Measurements from ENCODE around the gene RPS19BP1.

Gene RPS19BP1

GRCh38 chr22:39559456-39560105 is 27.0 kb upstream of the RPS19BP1 start:
- DNase-seq (ENCODE audit: low read depth, low spot score) = no peak

- DNase-seq (ENCODE audit: low read depth, low spot score) = no peak
These were observed 26.4 kb upstream of the RPS19BP1 start for GRCh38 chr22:39558950-39559349.

- DNase-seq (ENCODE audit: low read depth, low spot score) = no peak
These were observed 25.7 kb upstream of the RPS19BP1 start for GRCh38 chr22:39558254-39558727.

GRCh38 chr22:39556970-39557841 is 24.7 kb upstream of the RPS19BP1 start:
- no peak for DNase-seq (ENCODE audit: low read depth, low spot score)

- no peak for DNase-seq (ENCODE audit: low read depth, low spot score)
These were observed 21.6 kb upstream of the RPS19BP1 start for GRCh38 chr22:39554151-39554550.

- no peak for DNase-seq (ENCODE audit: low read depth, low spot score)
These were observed 20.9 kb upstream of the RPS19BP1 start for GRCh38 chr22:39553429-39553828.

- no peak for DNase-seq (ENCODE audit: low read depth, low spot score)
These were observed 15.0 kb upstream of the RPS19BP1 start for GRCh38 chr22:39547587-39547947.

GRCh38 chr22:39546889-39547586 is 14.5 kb upstream of the RPS19BP1 start:
- DNase-seq (ENCODE audit: low read depth, low spot score) = no peak

- DNase-seq (ENCODE audit: low read depth, low spot score) = no peak
These were observed 13.1 kb upstream of the RPS19BP1 start for GRCh38 chr22:39545386-39546365.

- no peak for DNase-seq (ENCODE audit: low read depth, low spot score)
These were observed 10.5 kb upstream of the RPS19BP1 start for GRCh38 chr22:39543095-39543494.

- DNase-seq (ENCODE audit: low read depth, low spot score) = no peak
These were observed 5.4 kb upstream of the RPS19BP1 start for GRCh38 chr22:39537975-39538374.

GRCh38 chr22:39536711-39537110 is 4.2 kb upstream of the RPS19BP1 start:
- DNase-seq (ENCODE audit: low read depth, low spot score) = no peak

GRCh38 chr22:39535831-39536449 is 3.4 kb upstream of the RPS19BP1 start:
- DNase-seq (ENCODE audit: low read depth, low spot score) = no peak

- no peak for DNase-seq (ENCODE audit: low read depth, low spot score)
These were observed 2.8 kb upstream of the RPS19BP1 start for GRCh38 chr22:39535357-39535725.

GRCh38 chr22:39534591-39535356 is 2.2 kb upstream of the RPS19BP1 start:
- no peak for DNase-seq (ENCODE audit: low read depth, low spot score)

GRCh38 chr22:39534092-39534506 is 1.6 kb upstream of the RPS19BP1 start:
- DNase-seq (ENCODE audit: low read depth, low spot score) = no peak

GRCh38 chr22:39530692-39531331 is 1.7 kb downstream of the RPS19BP1 start:
- no peak for DNase-seq (ENCODE audit: low read depth, low spot score)

- DNase-seq (ENCODE audit: low read depth, low spot score) = no peak
These were observed 2.4 kb downstream of the RPS19BP1 start for GRCh38 chr22:39530116-39530515.

- no peak for DNase-seq (ENCODE audit: low read depth, low spot score)
These were observed 3.1 kb downstream of the RPS19BP1 start for GRCh38 chr22:39529487-39529851.
